Ishikawa (cell line): Measurements from ENCODE around the gene CHN2.

Experiments used
- CEBPB ChIP-seq: IDR thresholded peaks from 2 replicates; pipeline ENCODE4 v1.6.1; 2012
- CREB1 ChIP-seq: IDR thresholded peaks from 2 replicates; pipeline ENCODE4 v1.6.1; 2012; ENCODE audit warnings: low read depth
- EGR1 ChIP-seq: IDR thresholded peaks from 2 replicates; pipeline ENCODE4 v1.6.1; 2012
- EP300 ChIP-seq: IDR thresholded peaks from 2 replicates; pipeline ENCODE4 v1.6.1; 2012; ENCODE audit warnings: borderline replicate concordance
- FOXM1 ChIP-seq: IDR thresholded peaks from 2 replicates; pipeline ENCODE4 v1.6.1; 2012; ENCODE audit warnings: low read depth, borderline replicate concordance
- NFIC ChIP-seq: IDR thresholded peaks from 2 replicates; pipeline ENCODE4 v1.6.1; 2012
- RAD21 ChIP-seq: IDR thresholded peaks from 2 replicates; pipeline ENCODE4 v1.6.1; 2012; ENCODE audit warnings: low read depth
- TAF1 ChIP-seq: IDR thresholded peaks from 2 replicates; pipeline ENCODE4 v1.6.1; 2012; ENCODE audit warnings: low read depth, mild to moderate bottlenecking
- TCF12 ChIP-seq: IDR thresholded peaks from 2 replicates; pipeline ENCODE4 v1.6.1; 2012; ENCODE audit warnings: low read depth
- TEAD4 ChIP-seq: IDR thresholded peaks from 2 replicates; pipeline ENCODE4 v1.6.1; 2012
- USF1 ChIP-seq: IDR thresholded peaks from 2 replicates; pipeline ENCODE4 v1.6.1; 2012
- YY1 ChIP-seq: IDR thresholded peaks from 2 replicates; pipeline ENCODE4 v1.6.1; 2012; ENCODE audit warnings: low read depth
- ZBTB7A ChIP-seq: IDR thresholded peaks from 2 replicates; pipeline ENCODE4 v1.6.1; 2012; ENCODE audit warnings: low read depth
- TF ChIP-seq, protein P1 (sequence below): IDR thresholded peaks from 2 replicates; pipeline ENCODE4 v1.6.1; 2012; ENCODE audit warnings: low read depth, mild to moderate bottlenecking
- TF ChIP-seq, protein P2 (sequence below): IDR thresholded peaks from 2 replicates; pipeline ENCODE4 v1.6.1; 2012

Gene CHN2

GRCh38 chr7:29421010-29421956, 226.7 kb downstream of the CHN2 start:
- TF ChIP-seq TCF12 (no peak), CEBPB (no peak), NFIC (no peak), EGR1 (no peak), ZBTB7A (no peak), RAD21 (no peak), TEAD4 (no peak), TAF1 (no peak), EP300 (no peak), FOXM1 (no peak), CREB1 (no peak), USF1 (no peak), YY1 (no peak)
- TF ChIP-seq, protein P1, sequence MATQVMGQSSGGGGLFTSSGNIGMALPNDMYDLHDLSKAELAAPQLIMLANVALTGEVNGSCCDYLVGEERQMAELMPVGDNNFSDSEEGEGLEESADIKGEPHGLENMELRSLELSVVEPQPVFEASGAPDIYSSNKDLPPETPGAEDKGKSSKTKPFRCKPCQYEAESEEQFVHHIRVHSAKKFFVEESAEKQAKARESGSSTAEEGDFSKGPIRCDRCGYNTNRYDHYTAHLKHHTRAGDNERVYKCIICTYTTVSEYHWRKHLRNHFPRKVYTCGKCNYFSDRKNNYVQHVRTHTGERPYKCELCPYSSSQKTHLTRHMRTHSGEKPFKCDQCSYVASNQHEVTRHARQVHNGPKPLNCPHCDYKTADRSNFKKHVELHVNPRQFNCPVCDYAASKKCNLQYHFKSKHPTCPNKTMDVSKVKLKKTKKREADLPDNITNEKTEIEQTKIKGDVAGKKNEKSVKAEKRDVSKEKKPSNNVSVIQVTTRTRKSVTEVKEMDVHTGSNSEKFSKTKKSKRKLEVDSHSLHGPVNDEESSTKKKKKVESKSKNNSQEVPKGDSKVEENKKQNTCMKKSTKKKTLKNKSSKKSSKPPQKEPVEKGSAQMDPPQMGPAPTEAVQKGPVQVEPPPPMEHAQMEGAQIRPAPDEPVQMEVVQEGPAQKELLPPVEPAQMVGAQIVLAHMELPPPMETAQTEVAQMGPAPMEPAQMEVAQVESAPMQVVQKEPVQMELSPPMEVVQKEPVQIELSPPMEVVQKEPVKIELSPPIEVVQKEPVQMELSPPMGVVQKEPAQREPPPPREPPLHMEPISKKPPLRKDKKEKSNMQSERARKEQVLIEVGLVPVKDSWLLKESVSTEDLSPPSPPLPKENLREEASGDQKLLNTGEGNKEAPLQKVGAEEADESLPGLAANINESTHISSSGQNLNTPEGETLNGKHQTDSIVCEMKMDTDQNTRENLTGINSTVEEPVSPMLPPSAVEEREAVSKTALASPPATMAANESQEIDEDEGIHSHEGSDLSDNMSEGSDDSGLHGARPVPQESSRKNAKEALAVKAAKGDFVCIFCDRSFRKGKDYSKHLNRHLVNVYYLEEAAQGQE: no peak
- TF ChIP-seq, protein P2, sequence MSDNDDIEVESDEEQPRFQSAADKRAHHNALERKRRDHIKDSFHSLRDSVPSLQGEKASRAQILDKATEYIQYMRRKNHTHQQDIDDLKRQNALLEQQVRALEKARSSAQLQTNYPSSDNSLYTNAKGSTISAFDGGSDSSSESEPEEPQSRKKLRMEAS: no peak

- TF ChIP-seq YY1 (no peak), RAD21 (no peak), CREB1 (no peak), USF1 (no peak), TEAD4 (no peak), FOXM1 (no peak), ZBTB7A (no peak), CEBPB (no peak), TCF12 (no peak), NFIC (no peak), TAF1 (no peak), EP300 (no peak), EGR1 (no peak)
- TF ChIP-seq, protein P1: no peak
- TF ChIP-seq, protein P2: no peak
Measured at GRCh38 chr7:29422829-29423228, 228.3 kb downstream of the CHN2 start.

DNA sequence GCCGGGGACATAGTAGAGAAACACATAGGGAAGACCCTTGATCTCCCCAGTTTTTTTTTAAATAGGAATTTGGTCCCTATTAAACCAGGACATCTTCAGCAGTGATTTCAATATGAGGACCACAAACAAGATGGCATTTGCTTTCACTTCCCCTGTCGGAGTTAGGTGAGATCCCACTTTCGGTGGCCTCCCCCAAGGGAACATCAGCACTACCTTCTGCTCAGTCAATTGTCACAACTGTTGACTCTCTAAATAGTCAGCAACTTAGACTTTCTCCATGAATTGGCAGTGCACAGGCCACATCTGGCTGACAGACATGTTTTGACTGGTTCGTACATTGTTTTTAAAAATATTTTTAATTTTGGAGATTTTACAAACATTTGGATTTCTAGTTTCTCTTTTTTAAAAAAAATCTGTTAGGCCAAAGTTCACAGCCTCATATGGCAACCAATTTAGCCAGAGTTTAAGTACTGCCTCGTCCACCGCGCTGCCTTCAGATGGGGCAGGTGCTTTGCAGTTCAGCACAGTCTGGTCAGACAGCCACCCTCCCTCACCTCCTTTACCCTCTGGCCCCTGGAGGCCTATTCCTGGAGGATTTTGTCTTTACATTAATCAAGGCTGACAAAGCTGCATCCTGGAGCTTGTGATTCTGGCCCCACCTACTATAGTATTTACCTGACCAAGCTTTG, 229.9 kb downstream of the CHN2 start:
- TF ChIP-seq CEBPB (no peak), ZBTB7A (no peak), TCF12 (no peak), TEAD4 (no peak)

- TF ChIP-seq YY1 (no peak), RAD21 (no peak), CREB1 (no peak), EP300 (no peak), TEAD4 (no peak), FOXM1 (no peak), NFIC (no peak), CEBPB (no peak), USF1 (no peak), ZBTB7A (no peak), TCF12 (no peak)
- TF ChIP-seq, protein P1: no peak
- TF ChIP-seq, protein P2: no peak
Measured at GRCh38 chr7:29424984-29425309, 230.4 kb downstream of the CHN2 start.
